Esophagus squamous epithelium (tissue), 4 donors: ENCODE data around the gene RBM20.

ENCODE experiments used
- POLR2A ChIP-seq, 4 donors: fragments of 450-650 bp; IDR thresholded peaks; one replicate each; pipeline ENCODE4 v1.6.1; 2017; ENCODE audit warnings: antibody characterized with exemption in 4 of 4, mild to moderate bottlenecking in 4 of 4, moderate library complexity in 3 of 4
- TF ChIP-seq, protein P1 (sequence below), 6 experiments: fragments of 450-650 bp in 4 of 6; fragments of 200-600 bp in 2 of 6; sonication (generic) in 2 of 6; IDR thresholded peaks; one replicate each; pipeline ENCODE4 v1.5.1; 2016 to 2019; ENCODE audit warnings: antibody characterized with exemption in 6 of 6, mild to moderate bottlenecking in 4 of 6, moderate library complexity in 4 of 6

DNA sequence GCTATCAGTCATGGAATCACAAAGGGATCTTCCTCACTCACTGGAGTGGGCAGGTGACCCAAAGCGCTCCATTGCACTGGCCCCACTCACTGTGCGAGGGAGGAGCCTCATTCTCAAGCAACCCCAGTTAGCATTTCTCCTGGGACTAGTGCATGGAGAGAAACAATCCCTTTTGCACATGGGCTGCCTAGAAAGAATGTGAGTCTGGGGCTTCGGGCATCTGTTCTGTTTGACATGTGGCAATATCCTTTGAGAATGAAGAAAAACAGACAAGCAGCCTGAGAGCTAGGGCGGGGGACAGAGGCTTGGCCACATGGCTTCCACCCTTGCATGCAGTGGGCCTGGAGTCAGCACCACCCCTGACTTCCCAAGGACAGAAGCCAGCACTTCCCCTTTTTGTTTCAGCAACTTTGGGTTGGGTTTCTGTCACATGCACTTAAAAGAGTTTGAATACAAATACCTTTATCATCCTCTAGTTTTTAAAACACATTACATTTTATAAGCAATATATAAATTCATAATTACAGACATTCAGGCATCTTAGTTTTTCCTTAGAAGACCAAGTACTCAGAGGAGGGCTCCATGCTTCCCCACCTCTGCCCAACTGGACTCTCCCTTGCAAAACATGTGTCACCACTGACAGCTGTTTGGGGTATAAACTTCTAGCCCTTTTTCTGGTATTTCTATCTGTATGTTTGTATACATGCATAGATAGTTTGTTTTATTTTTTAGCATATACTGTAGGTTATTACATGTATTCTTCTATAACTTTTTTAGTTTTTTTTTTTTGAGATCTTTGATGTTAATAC is 73.8 kb downstream of the RBM20 start:
- TF ChIP-seq, protein P1, sequence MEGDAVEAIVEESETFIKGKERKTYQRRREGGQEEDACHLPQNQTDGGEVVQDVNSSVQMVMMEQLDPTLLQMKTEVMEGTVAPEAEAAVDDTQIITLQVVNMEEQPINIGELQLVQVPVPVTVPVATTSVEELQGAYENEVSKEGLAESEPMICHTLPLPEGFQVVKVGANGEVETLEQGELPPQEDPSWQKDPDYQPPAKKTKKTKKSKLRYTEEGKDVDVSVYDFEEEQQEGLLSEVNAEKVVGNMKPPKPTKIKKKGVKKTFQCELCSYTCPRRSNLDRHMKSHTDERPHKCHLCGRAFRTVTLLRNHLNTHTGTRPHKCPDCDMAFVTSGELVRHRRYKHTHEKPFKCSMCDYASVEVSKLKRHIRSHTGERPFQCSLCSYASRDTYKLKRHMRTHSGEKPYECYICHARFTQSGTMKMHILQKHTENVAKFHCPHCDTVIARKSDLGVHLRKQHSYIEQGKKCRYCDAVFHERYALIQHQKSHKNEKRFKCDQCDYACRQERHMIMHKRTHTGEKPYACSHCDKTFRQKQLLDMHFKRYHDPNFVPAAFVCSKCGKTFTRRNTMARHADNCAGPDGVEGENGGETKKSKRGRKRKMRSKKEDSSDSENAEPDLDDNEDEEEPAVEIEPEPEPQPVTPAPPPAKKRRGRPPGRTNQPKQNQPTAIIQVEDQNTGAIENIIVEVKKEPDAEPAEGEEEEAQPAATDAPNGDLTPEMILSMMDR (IDR thresholded peaks at IDR 0.05): no peak
- no peak for TF ChIP-seq POLR2A (IDR thresholded peaks at IDR 0.05)
